Vagina (tissue), 2 donors: ENCODE measurements around the gene CTSL. TPM values are rescaled to one million over a fixed set of nuclear protein-coding genes. Genes with fewer than 3 reads are reported as not detected.

ENCODE experiments used
- DNase-seq, 2 donors: peaks; one replicate each; pipeline ENCODE4 v3.0.0-alpha.2; 2017; ENCODE audit errors: extremely low spot score in 2 of 2
- H3K27ac ChIP-seq: fragments of 200-600 bp; sonication (generic); one replicate; pipeline ENCODE4 v1.5.1; 2019
- H3K27me3 ChIP-seq: fragments of 200-600 bp; sonication (generic); one replicate; pipeline ENCODE4 v1.5.1; 2019
- H3K36me3 ChIP-seq, 2 donors: fragments of 200-600 bp; sonication (generic); one replicate each; pipeline ENCODE4 v1.5.1; 2017 to 2019
- H3K4me1 ChIP-seq: fragments of 200-600 bp; sonication (generic); one replicate; pipeline ENCODE4 v1.5.1; 2019
- H3K4me3 ChIP-seq, 2 donors: fragments of 200-600 bp; sonication (generic); 1 replicate in 1 of 2; 2 replicates in 1 of 2; pipeline ENCODE4 v1.5.1; 2016 to 2019
- H3K9me3 ChIP-seq: fragments of 200-600 bp; sonication (generic); one replicate; pipeline ENCODE4 v1.5.1; 2019
- POLR2A ChIP-seq, 2 donors: fragments of 450-650 bp; IDR thresholded peaks; one replicate each; pipeline ENCODE4 v1.6.1; 2017; ENCODE audit warnings: antibody characterized with exemption in 2 of 2, mild to moderate bottlenecking in 2 of 2, moderate library complexity in 2 of 2
- POLR2AphosphoS5 ChIP-seq, 2 donors: sonication (generic); formaldehyde crosslinking; IDR thresholded peaks; one replicate each; pipeline ENCODE4 v1.9.0; 2017; ENCODE audit warnings: antibody characterized with exemption in 2 of 2, mild to moderate bottlenecking in 2 of 2, low read depth in 1 of 2; ENCODE audit not compliant: insufficient read depth in 1 of 2
- intact Hi-C: fragments of 100-400 bp; cut with DNase I; formaldehyde crosslinking; loops from one replicate; pipeline ENCODE4 v1.15.1; 2023
- total RNA-seq: library from RNA; depleted of rRNA; stranded (reverse); fragments of >200 nt; gene quantifications from one replicate; pipeline ENCODE4 v1.2.3, GENCODE V29; 2016
- TF ChIP-seq, protein P1 (sequence below), 3 experiments: fragments of 450-650 bp in 2 of 3; fragments of 200-600 bp in 1 of 3; sonication (generic) in 1 of 3; IDR thresholded peaks; one replicate each; pipeline ENCODE4 v1.5.1; 2017 to 2019; ENCODE audit warnings: antibody characterized with exemption in 3 of 3, mild to moderate bottlenecking in 2 of 3, moderate library complexity in 2 of 3

The CTSL gene
- total RNA-seq: 68.0 TPM

GRCh38 chr9:87725900-87726709 is at the start of gene CTSL:
TSS of gene CTSL (plus strand) at chr9:87726119. CDS start at chr9:87727604, 1,485 bp downstream.
- peak in 1 of 2 donors; percentile 96 for DNase-seq
- Histone ChIP-seq H3K4me3 (peak within 1 kb of the TSS; percentile 72 to 85), H3K27me3 (no peaks in the 10 kb centered on the region), H3K4me1 (peaks cover 39% of the 10 kb centered on the region), H3K36me3 (peaks cover 0 to 18% of the 10 kb centered on the region in 2 donors), H3K27ac (peak within 1 kb of the TSS; percentile 87), H3K9me3 (no peaks in the 10 kb centered on the region)
- intact Hi-C loops: no loop called here
- TF ChIP-seq POLR2A (IDR thresholded peaks at IDR 0.05) (peak in 1 of 2 donors; percentile 63), POLR2AphosphoS5 (IDR thresholded peaks at IDR 0.05; ENCODE audit: insufficient read depth in 1 of 2, low read depth in 1 of 2) (peak; percentile 86 to 94)
- TF ChIP-seq, protein P1, sequence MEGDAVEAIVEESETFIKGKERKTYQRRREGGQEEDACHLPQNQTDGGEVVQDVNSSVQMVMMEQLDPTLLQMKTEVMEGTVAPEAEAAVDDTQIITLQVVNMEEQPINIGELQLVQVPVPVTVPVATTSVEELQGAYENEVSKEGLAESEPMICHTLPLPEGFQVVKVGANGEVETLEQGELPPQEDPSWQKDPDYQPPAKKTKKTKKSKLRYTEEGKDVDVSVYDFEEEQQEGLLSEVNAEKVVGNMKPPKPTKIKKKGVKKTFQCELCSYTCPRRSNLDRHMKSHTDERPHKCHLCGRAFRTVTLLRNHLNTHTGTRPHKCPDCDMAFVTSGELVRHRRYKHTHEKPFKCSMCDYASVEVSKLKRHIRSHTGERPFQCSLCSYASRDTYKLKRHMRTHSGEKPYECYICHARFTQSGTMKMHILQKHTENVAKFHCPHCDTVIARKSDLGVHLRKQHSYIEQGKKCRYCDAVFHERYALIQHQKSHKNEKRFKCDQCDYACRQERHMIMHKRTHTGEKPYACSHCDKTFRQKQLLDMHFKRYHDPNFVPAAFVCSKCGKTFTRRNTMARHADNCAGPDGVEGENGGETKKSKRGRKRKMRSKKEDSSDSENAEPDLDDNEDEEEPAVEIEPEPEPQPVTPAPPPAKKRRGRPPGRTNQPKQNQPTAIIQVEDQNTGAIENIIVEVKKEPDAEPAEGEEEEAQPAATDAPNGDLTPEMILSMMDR (IDR thresholded peaks at IDR 0.05): peak in 1 of 3 experiments; percentile 24

GRCh38 chr9:87676976-87677775 is 48.7 kb upstream of the CTSL start:
- intact Hi-C loops: loop anchor here (5.0 kb wide), 1 partner anchor 135 kb away; no protein-coding TSS in a partner anchor
- TF ChIP-seq POLR2AphosphoS5 (IDR thresholded peaks at IDR 0.05; ENCODE audit: insufficient read depth in 1 of 2, low read depth in 1 of 2): no peak
- TF ChIP-seq POLR2A (IDR thresholded peaks at IDR 0.05): no peak
- TF ChIP-seq, protein P1 (IDR thresholded peaks at IDR 0.05): no peak
- Histone ChIP-seq H3K27me3 (no peaks in the 10 kb centered on the region), H3K4me1 (no peaks in the 10 kb centered on the region), H3K4me3 (no peak overlapping the region), H3K27ac (no peak overlapping the region), H3K9me3 (no peaks in the 10 kb centered on the region), H3K36me3 (no peaks in the 10 kb centered on the region)
- peak in 1 of 2 donors; percentile 75 for DNase-seq

- no peaks in the 10 kb centered on the region for H3K27me3 ChIP-seq
- intact Hi-C loops: loop anchor here (5.0 kb wide), 1 partner anchor 134 kb away; no protein-coding TSS in a partner anchor
- H3K9me3 ChIP-seq: no peaks in the 10 kb centered on the region
- H3K4me1 ChIP-seq: no peaks in the 10 kb centered on the region
- DNase-seq: peak in 1 of 2 donors; percentile 52
- no peak overlapping the region for H3K4me3 ChIP-seq
- no peak overlapping the region for H3K27ac ChIP-seq
- TF ChIP-seq, protein P1 (IDR thresholded peaks at IDR 0.05): no peak
- no peak for TF ChIP-seq POLR2AphosphoS5 (IDR thresholded peaks at IDR 0.05; ENCODE audit: insufficient read depth in 1 of 2, low read depth in 1 of 2)
- no peak for TF ChIP-seq POLR2A (IDR thresholded peaks at IDR 0.05)
- H3K36me3 ChIP-seq: no peaks in the 10 kb centered on the region
Measured at GRCh38 chr9:87677776-87678587, 47.9 kb upstream of the CTSL start.

DNA sequence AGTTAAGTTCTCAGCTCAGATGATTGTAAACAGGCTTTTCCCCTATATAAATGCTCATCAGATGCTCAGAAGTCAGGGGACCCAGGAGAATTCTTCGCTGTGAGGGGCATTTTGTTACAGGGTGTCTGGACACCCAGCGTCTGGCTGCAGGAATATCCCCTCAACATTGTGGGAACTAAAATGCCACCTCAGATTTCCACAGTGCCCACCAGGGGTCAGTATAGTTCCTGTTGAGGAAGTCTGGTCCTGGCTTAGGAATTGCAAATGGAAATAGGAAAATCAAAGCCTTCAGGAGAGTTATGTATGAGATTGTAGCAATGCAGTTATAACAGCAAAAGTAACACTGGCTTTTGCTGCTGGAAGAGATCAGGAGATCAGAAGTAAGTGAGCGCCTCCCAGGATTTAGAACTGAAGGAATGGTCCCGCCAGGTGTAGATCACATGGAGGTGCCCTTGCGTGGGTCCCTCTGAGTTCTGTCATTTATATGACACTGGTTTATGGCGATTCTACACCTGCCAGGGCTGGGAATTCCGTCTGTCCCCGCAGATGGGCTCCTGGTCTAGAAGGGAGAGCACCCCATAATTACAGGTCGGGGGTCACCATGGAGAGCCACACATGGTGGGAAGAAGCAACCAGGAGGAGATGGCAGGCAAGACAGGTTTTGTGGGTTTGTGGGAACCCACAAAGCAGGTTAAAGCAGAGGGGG is 47.1 kb upstream of the CTSL start:
- intact Hi-C loops: loop anchor here (5.0 kb wide), 1 partner anchor 133 kb away; no protein-coding TSS in a partner anchor
- H3K4me1 ChIP-seq: no peaks in the 10 kb centered on the region
- H3K27me3 ChIP-seq: no peaks in the 10 kb centered on the region
- H3K4me3 ChIP-seq: no peak overlapping the region
- no peak overlapping the region for H3K27ac ChIP-seq
- H3K9me3 ChIP-seq: no peaks in the 10 kb centered on the region
- TF ChIP-seq, protein P1 (IDR thresholded peaks at IDR 0.05): peak; percentile 39 to 70 (median 58)
- no peak for TF ChIP-seq POLR2AphosphoS5 (IDR thresholded peaks at IDR 0.05; ENCODE audit: insufficient read depth in 1 of 2, low read depth in 1 of 2)
- DNase-seq: peak in 1 of 2 donors; percentile 84
- H3K36me3 ChIP-seq: no peaks in the 10 kb centered on the region
